IPS DF 19.7 (cell line): Measurements from ENCODE around the gene LCE4A.
"Not testable (repeated sequence)": the region's sequence is repeated elsewhere in the genome, so short reads cannot be mapped to it uniquely, and the experiment has no call there.

Experiments
- DNase-seq: peaks from one replicate; pipeline ENCODE4 v3.0.0-alpha.2; 2013; ENCODE audit warnings: low read depth, low spot score

The LCE4A gene, protein sequence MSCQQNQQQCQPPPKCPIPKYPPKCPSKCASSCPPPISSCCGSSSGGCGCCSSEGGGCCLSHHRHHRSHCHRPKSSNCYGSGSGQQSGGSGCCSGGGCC

DNA sequence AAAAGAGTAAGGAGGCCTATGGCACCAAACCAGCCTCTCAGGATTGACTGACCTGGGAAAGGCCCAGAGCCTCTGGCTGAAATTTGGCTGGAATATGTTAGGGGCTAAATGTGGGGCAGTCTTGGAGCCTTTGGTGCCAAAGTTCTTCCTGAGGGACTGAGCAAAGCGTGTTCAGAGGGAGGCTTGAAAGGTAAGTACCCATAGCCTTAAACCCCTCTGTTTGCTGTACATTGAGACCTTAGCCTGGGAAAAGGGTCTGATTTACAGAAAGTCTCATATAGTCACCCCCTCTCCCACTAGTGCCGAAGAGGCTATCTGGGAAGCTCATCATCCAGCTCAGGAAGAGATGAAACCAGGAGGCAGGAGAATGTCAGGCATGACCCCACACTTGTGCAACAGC is at the start of gene LCE4A:
LCE4A (plus strand) TSS at position 301 of the 400 bp plus-strand sequence. CDS start 916 bp downstream, outside the sequence.
- DNase-seq: no peak

DNA sequence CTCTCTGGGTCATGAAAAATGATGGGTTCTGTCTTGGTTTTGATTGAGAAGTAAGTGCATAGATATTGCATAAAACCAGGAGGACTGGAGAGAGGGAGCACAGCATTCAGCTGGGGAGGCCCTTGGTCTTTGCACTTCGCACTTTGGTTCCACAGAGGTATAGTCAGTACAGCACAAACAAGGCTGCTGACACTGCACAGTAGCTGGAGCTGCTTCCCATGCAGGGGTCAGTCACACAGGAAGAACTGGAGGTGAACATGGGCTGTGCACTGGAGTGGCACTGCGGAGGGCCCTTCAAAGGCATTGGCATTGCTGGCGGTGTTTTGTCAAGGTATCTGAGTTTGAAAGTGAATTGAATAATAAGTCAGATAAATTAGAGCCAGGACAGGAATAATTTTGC is 49.3 kb upstream of the LCE4A start:
- no peak for DNase-seq

DNA sequence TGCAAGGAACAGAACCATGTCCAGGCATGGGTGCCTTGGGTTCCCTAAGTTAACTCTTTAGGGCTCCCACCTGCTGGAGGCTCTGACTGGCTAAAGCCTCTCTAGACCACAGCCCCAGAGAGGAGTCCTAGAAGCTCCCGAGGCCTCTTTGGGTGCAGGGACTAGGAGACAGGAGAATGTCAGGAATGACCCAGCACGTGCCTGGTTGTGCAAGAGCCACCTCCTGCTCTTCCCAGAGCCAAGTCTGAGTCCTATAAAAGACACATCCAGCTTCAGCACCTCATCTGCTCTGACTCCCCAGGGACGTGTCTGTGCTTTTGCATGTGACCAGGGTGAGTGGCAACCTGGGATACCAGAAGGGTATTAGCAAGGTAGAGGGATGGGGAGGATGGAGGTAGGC is 44.9 kb upstream of the LCE4A start, which contains the start of gene LCE2D:
LCE2D (plus strand) TSS at position 283 of the 400 bp plus-strand sequence. CDS start 726 bp downstream, outside the sequence.
- DNase-seq: no peak

DNA sequence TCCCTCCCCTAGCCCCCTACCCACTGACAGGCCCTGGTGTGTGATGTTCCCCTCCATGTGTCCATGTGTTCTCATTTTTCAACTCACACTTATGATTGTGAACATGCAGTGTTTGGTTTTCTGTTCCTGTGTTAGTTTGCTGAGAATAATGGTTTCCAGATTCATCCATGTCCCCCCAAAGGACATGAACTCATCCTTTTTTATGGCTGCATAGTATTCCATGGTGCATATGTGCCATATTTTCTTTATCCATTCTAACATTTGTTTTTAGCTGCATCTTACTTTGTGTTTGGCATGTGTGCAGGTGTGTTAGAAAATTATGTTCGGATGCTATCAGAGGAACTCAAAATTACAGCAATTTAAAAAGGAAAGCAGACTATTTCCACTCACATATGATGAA is 41.8 kb upstream of the LCE4A start:
- DNase-seq: not testable (repeated sequence)

DNA sequence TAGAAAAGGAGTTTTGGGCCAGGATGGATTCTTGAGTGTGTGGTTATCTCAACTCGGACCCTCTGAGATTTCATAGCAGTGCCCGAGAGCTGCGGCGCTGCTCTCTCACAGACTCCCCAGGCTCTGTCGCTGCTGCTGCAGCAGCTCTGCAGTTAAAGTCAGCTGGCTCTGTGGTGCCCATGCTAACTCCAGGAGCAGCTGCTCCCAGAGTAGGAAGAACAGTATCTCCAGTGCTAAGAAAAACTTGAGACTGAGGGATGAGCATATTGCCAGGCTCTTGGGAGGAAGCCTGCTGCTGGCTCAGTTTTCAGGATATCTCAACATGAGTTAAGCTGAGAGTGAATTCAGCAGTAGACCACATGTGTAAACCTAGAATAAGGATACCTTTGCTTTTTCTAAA is 40.3 kb upstream of the LCE4A start:
- DNase-seq: no peak

DNA sequence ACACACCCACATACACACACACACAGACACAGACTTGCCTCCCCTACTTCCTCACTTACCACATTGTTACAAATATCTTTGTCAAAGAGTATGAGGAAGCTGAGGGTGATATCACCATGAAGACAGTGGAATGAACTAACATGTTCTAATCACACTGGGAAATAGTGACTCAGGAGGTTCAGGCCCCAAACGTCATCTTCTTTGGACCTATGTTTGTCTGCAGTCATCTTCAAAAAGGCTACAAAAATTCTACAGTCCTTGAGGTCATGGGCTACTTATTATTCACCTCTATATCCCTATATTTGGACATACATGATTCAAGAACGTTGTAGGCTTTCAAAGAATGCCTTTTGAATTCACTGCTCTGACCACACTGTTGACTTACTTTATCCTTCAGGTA is 34.9 kb upstream of the LCE4A start:
- no peak for DNase-seq

DNA sequence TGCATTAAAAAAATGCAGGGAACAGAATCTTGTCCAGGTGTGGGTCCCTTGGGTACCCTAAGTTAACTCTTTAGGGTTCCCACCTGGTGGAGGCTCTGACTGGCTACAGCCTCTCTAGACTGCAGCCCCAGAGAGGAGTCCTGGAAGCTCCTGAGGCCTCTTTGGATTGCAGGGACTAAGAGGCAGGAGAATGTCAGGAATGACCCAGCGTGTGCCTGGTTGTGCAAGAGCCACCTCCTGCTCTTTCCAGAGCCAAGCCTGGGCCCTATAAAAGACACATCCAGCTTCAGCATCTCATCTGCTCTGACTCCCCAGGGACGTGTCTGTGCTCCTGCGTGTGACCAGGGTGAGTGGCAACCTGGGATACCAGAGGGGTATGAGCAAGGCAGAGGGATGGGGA is 33.0 kb upstream of the LCE4A start, which contains the start of gene LCE2C:
LCE2C (plus strand) TSS at position 297 of the 400 bp plus-strand sequence. CDS start 737 bp downstream, outside the sequence.
- not testable (repeated sequence) for DNase-seq

DNA sequence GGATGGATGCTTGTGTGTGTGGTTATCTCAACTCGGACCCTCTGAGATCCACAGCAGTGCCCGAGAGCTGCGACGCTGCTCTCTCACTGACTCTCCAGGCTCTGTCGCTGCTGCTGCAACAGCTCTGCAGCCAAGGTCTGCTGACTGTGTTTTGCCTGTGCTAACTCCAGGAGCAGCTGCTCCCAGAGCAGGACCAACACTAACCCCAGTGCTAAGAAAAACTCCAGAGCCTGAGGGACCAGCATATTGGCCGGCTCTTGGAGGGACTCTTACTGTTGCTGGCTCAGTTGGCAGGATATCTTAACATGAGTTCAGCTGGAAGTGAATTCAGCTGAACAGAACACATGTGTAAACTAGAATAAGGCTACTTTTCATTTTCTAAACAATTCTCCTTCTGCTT is 28.5 kb upstream of the LCE4A start:
- no peak for DNase-seq

DNA sequence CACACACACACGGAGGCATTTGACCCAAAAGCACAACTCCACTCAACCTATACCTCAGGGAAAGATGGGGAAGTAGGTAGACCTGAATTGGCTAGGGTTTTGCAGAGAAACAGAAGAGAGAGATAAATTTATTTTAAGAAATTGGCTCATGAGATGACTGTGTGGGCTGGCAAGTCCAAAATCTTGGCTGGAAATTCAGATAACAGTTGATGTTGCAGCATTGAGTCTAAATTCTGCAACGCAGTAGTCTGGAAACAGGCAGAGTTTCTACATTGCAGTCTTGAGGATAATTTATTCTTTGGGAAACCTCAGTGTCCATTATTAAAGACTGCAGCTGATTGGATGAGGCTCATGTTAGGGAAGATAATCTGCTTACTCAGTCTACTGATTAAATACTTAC is 26.3 kb upstream of the LCE4A start:
- DNase-seq: no peak

DNA sequence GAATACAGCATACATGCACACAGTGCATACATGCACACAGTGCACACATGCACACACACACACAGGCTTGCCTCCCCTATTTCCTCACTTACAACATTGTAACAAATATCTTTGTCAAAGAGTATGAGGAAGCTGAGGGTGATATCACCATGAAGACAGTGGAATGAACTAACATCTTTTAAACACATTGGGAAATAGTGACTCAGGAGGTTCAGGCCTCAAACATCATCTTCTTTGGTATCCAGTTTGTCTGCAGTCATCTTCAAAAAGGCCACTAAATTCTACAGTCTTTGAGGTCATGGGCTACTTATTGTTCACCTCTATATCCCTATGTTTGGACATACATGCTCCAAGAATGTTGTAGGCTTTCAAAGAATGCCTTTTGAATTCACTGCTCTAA is 24.1 kb upstream of the LCE4A start:
- DNase-seq: no peak

DNA sequence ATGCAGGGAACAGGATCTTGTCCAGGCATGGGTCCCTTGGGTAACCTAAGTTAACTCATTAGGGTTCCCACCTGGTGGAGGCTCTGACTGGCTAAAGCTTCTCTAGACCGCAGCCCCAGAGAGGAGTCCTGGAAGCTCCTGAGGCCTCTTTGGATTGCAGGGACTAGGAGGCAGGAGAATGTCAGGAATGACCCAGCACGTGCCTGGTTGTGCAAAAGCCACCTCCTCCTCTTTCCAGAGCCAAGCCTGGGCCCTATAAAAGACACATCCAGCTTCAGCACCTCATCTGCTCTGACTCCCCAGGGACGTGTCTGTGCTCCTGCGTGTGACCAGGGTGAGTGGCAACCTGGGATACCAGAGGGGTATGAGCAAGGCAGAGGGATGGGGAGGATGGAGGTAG is 22.1 kb upstream of the LCE4A start, which contains the start of gene LCE2B:
LCE2B (plus strand) TSS at position 301 of the 400 bp plus-strand sequence. CDS start 721 bp downstream, outside the sequence.
- DNase-seq: not testable (repeated sequence)

DNA sequence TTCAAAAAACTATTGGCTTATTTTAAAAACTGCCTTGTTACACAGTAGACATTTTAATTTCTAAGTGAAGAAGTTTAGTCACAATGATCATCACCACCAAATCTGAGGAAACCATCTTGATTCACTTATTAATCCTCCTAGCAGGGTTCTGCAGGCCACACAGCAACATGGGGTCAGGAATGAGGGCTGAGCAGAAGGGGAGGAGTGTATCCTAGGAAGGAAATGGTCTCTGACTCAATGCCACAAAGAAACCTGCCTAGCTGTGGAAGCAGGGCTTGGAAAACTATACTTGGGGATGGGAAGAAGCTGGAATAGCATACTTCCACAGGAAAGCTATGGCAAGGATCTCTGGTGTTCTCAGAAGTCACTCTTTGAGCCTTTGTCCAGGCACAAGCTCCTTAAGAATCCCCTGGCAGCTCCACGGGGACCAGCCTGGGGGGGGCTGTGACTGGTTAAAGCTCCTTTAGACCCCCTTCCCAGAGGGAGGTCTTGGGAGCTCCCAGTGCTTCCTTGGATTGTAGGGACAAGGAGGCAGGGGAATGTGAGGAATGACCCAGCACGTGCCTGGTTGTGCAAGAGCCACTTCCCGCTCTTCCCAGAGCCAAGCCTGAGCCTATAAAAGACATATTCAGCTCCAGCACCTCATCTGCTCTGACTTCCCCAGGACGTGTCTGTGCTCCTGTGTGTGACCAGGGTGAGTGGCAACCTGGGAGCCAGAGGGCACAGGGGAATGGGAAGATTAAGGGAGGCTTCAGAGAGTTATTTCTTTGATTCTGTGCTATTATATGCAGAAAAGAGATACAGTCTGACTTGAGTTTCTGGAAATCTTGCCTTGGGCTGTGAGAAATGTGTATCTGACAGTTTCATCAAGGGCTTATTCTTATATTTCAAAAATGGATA is 10.0 kb upstream of the LCE4A start, which contains the start of gene LCE2A:
LCE2A (plus strand) TSS at position 645 of the 900 bp plus-strand sequence. CDS start 557 bp downstream, outside the sequence.
- DNase-seq: no peak

DNA sequence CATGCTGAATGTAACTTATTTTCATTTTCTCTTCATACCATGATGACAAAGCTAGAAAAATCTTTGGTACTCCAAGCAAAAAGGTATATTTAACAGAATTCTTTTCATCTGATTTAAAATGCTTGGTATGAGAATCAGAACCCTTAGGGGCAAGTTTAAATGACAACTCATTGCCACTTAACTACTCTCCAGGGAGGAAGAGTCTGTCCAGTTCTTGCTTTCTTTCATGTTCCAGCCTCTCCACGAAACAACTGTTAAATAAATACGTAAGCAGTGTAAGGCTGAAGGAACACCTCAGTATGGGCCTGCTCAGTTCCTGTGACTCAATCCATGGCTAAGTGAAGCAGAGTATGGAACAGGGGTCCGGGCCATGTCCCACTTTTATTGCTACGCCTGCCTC is 8.2 kb upstream of the LCE4A start:
- DNase-seq: no peak

DNA sequence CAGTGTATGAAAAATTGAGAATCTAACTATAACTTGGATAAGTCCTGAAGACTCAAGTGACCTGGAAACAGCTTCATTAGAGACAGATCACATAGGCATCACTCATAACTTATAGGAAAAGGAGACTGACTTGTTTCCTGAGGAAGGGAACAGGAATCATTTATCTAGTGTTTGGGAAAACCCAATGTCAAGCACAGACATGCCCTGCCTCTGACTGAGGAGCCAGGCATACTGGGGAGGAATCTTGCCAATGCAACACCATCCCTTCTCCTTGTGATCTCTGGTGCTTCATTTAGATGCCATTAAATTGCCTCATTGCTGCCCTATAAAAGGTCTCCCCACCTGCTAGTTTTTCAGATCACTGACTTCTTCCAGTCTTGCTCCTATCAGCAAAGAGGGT is 10.3 kb downstream of the LCE4A start:
- no peak for DNase-seq

DNA sequence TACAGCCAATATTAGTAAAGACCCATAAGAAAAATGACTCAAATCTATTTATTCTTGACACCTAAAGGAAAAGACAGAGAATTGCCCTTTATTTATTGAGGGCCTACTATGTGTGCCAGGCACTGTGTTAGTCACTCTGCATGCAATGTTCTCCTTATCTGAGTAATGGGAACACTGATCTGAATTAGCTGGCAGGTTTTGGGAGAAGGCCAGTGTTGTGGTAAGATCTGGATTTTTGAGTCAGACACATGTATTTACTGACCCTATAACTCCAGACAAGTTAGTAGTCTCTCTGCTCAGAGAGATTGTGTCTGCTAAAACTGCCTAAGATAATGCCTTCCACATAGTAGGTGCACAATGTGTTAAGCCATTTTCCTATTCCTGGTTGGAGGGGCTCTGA is 17.3 kb downstream of the LCE4A start:
- DNase-seq: no peak

DNA sequence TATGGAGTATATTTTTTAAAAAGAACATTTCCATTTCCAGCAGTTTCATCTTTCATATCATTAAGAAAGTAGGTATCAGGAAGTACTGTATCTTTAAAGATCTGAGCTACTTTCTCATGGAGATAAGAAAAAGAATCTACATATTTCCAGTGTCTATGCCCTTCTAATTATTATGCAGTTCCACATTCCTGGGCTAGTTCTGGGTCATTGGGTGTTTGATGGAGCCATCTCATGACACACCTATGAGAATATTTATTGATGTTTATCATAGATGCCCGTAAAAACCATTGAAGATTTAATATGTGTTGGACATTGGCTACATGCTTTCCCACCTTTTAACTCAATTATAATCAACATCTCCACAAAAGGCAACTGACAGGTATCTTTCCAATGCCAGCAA is 21.0 kb downstream of the LCE4A start:
- DNase-seq: no peak

DNA sequence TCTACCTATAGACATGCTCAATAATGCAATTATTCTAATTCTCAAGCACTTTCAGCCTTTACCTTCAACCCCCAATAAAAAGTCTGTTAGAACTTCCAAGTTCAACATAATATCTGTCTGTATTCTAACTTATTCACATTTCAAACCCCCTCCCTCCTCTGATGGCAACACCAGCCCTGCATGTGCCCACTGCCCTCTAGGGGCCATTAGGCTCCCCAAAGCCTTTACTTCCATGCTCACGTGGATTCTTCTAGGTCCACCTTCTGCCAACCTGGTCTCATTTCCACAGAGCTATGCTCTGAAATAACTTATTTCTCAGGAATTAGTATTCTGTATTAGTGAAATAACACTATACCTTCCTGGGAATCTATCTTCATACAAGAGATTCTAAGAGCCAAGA is 27.7 kb downstream of the LCE4A start:
- DNase-seq: no peak

DNA sequence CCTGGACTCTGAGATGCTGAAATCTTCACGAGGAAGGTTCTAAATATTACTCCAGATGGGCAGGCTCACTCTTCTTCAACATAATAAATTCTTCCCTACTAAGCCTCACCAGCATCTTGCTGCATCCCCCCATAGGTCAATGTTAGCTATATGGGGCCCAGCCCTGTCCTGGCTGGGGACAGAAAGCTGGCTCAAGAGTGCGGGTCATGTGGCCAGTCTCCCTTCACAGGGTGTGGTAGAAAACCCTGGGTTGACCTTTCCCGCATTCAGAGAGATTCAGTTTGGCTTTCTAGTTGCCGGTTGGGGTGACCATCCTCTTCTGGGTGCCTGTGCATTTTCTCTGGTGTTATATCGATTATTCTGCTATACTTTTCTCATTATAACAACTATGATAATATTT is 30.0 kb downstream of the LCE4A start:
- no peak for DNase-seq

DNA sequence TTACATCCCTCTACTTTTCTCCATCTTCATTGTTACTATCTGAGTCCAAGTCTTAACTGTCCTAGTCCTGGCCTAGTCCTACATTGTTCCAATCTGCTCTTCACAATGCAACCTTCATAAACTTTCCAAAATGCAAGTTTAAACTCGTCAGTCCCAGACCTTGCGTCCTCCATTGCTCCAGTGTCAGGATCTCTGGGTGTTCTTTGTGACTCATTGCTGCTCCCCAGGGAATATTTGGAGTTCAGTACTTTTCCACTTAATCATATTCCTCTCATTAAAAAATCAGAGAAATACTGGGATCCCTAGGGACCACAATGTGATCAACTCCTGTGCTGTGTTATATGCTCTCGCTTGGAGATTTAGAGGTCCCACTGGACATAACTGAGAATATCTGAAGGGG is 31.9 kb downstream of the LCE4A start:
- DNase-seq: no peak

DNA sequence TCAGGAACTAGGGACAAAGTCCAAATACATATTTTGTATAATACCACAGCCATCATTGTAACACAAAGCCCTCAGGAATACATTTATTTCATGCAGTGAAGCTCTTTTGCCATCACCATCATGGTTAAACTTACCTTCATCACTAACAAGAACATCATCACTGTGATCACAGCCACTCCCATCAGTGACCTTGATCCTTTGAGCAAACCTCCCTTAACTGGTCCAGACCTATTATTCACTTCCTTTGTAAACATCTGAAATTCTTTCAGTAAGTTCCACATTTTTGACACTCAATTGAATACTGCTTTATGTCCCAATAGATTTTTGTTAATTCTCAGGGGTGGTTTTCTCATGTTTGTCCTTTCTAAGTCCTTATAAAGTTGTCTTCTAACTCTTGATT is 33.7 kb downstream of the LCE4A start:
- no peak for DNase-seq

DNA sequence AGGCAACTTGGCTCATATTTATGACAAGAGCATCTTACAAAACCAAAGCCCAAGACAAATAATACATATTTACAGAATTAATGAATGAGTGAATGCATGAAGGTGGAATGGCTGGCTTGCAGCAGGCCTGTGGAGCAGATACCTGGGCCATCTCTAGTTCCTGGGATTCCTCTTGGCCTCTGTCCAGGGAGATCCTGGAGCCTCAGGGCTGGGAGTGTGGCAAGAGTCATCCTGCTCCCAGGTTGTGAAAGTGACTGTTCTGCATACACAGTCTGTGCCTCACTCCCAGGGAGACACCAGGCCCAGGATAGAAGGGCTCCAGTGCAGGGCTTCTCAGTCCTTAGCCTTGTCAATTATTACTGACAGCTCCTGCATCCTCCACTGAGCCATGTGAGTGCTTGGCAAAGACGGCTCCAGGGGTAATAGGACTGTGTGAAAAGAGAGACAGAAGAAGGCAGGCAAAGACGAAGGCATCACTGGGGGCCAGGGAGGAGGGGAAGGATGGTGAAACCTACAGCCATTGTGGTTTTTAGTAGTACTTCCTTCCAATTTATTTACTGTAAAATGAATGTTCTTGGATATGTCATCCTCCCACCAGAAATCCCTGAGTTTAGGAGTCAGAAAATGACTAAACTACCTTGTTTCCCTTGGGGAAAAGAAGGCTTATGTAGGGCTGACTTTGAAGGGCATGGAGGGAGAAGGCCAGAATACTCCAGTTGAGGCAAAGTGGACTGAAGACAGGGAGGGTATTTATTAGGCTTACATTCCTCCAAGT is 35.6 kb downstream of the LCE4A start:
- no peak for DNase-seq

DNA sequence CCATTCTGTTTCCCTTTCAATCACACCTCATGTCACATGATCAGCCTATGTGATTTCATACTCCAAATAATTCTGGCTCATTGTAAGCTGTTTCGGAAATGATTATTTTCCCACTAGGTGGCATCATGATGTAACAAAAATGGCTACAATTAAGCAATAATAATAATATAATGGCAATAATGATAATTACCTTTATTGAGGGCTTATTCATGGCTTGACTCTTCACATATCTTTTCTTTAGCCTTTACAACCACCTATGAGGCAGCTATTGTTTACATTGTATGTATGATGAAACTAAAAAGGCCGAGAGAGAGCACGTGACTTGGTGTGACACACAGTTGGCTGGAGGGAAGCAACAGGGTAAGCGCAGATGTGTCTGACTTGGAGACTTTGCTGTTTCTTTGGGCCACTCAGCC is 37.3 kb downstream of the LCE4A start:
- DNase-seq: no peak
